Liver (tissue), 9 donors: ENCODE results near the gene GAMT. TPM values are rescaled to one million over a fixed set of nuclear protein-coding genes. Genes with fewer than 3 reads are reported as not detected.
"Not testable (repeated sequence)": the region's sequence is repeated elsewhere in the genome, so short reads cannot be mapped to it uniquely, and the experiment has no call there.

Experiments
- DNase-seq: peaks from one replicate; pipeline ENCODE4 v3.0.0-alpha.2; 2017; ENCODE audit warnings: low spot score
- H3K27ac ChIP-seq, 2 donors: one replicate each; pipeline ENCODE4 v1.7.0; 2013; ENCODE audit warnings: inconsistent platforms in 2 of 2, low read length in 2 of 2, control low read depth in 1 of 2, low read depth in 1 of 2, mild to moderate bottlenecking in 1 of 2
- H3K27me3 ChIP-seq, 4 donors: one replicate each; pipeline versions ENCODE4 v1.6.1 to v1.7.0; 2013; ENCODE audit warnings: low read length in 3 of 4, inconsistent platforms in 1 of 4, mild to moderate bottlenecking in 1 of 4, moderate library complexity in 1 of 4; ENCODE audit not compliant: control insufficient read depth in 4 of 4, insufficient read depth in 4 of 4
- H3K36me3 ChIP-seq, 4 donors: one replicate each; pipeline versions ENCODE4 v1.6.1 to v1.7.0; 2013; ENCODE audit warnings: low read length in 3 of 4, mild to moderate bottlenecking in 3 of 4, low read depth in 1 of 4, moderate library complexity in 1 of 4; ENCODE audit not compliant: control insufficient read depth in 4 of 4, insufficient read depth in 3 of 4
- H3K4me1 ChIP-seq, 4 donors: one replicate each; pipeline versions ENCODE4 v1.6.1 to v1.7.0; 2013; ENCODE audit warnings: low read length in 3 of 4, mild to moderate bottlenecking in 3 of 4, moderate library complexity in 1 of 4; ENCODE audit not compliant: control insufficient read depth in 4 of 4, insufficient read depth in 4 of 4
- H3K4me3 ChIP-seq, 3 donors: one replicate each; pipeline versions ENCODE4 v1.6.1 to v1.7.0; 2013; ENCODE audit warnings: low read length in 3 of 3, control low read depth in 1 of 3, low read depth in 1 of 3, mild to moderate bottlenecking in 1 of 3
- H3K9ac ChIP-seq, 2 donors: one replicate each; pipeline ENCODE4 v1.7.0; 2013; ENCODE audit warnings: low read length in 2 of 2, mild to moderate bottlenecking in 2 of 2, moderate library complexity in 2 of 2, control low read depth in 1 of 2, low read depth in 1 of 2
- H3K9me3 ChIP-seq, 4 donors: one replicate each; pipeline versions ENCODE4 v1.6.1 to v1.7.0; 2013; ENCODE audit warnings: low read length in 3 of 4; ENCODE audit not compliant: control insufficient read depth in 4 of 4
- CTCF ChIP-seq: fragments of 150-350 bp; IDR thresholded peaks from 2 replicates; pipeline ENCODE4 v1.5.1; 2017; ENCODE audit warnings: improper control_type of control experiment, low read depth, low read length; ENCODE audit not compliant: missing input control
- EGR1 ChIP-seq, 2 donors: IDR thresholded peaks; 2 replicates each; pipeline ENCODE4 v1.6.1; 2016 to 2018; ENCODE audit warnings: antibody characterized with exemption in 2 of 2, low read depth in 2 of 2
- FOXA1 ChIP-seq: IDR thresholded peaks from 2 replicates; pipeline ENCODE4 v1.6.1; 2016; ENCODE audit warnings: antibody characterized with exemption
- FOXA2 ChIP-seq: IDR thresholded peaks from 2 replicates; pipeline ENCODE4 v1.6.1; 2016; ENCODE audit warnings: antibody characterized with exemption
- MAX ChIP-seq: IDR thresholded peaks from 2 replicates; pipeline ENCODE4 v1.6.1; 2016; ENCODE audit warnings: antibody characterized with exemption
- NR2F2 ChIP-seq: IDR thresholded peaks from 2 replicates; pipeline ENCODE4 v1.6.1; 2016; ENCODE audit warnings: antibody characterized with exemption
- RAD21 ChIP-seq, 2 donors: IDR thresholded peaks; 2 replicates each; pipeline ENCODE4 v1.6.1; 2016; ENCODE audit warnings: antibody characterized with exemption in 2 of 2, mild to moderate bottlenecking in 2 of 2
- REST ChIP-seq: IDR thresholded peaks from 2 replicates; pipeline ENCODE4 v1.6.1; 2016; ENCODE audit warnings: antibody characterized with exemption, mild to moderate bottlenecking
- RXRA ChIP-seq, 2 donors: IDR thresholded peaks; 2 replicates each; pipeline ENCODE4 v1.6.1; 2017 to 2018; ENCODE audit warnings: antibody characterized with exemption in 2 of 2, mild to moderate bottlenecking in 1 of 2
- SP1 ChIP-seq: IDR thresholded peaks from 2 replicates; pipeline ENCODE4 v1.6.1; 2018; ENCODE audit warnings: antibody characterized with exemption, mild to moderate bottlenecking
- ZBTB33 ChIP-seq: IDR thresholded peaks from 2 replicates; pipeline ENCODE4 v1.6.1; 2016; ENCODE audit warnings: antibody characterized with exemption
- WGBS: extraction: QIAGEN DNeasy Blood & Tissue Kit; methylation state at CpG from one replicate; pipeline ENCODE4 v1.1.7; 2013; 5-methylcytosine and 5-hydroxymethylcytosine counted together
- polyA plus RNA-seq, 2 donors: library from polyadenylated mRNA; stranded (reverse) in 1 of 2; unstranded in 1 of 2; fragments of 200-250 nt in 1 of 2; fragments of >200 nt in 1 of 2; fragmentation: Nextera tagmentation in 1 of 2; extraction: Ambion mirVana in 1 of 2; gene quantifications; one replicate each; pipeline versions ENCODE4 v1.2.1 to v1.2.3, GENCODE V29; 2013 to 2015
- total RNA-seq, 2 donors: library from RNA; depleted of rRNA; stranded (reverse); fragments of >200 nt; gene quantifications; one replicate each; pipeline ENCODE4 v1.2.3, GENCODE V29; 2014
- donor health status: healthy.
- donor health status: healthy.
- donor health status: healthy.
- donor health status: healthy.
- donor health status: healthy.

Gene GAMT
- total and polyA plus RNA-seq, 4 donors: 76.2 to 394 (median 274) TPM

GRCh38 chr19:1420590-1420989 is 19.2 kb upstream of the GAMT start (continued):
- no peak for TF ChIP-seq ZBTB33
- no peak for TF ChIP-seq MAX
- no peak for TF ChIP-seq RXRA (IDR thresholded peaks at IDR 0.05)

GRCh38 chr19:1420085-1420484 is 18.7 kb upstream of the GAMT start:
- H3K9me3 ChIP-seq, H3K27ac ChIP-seq, H3K4me3 ChIP-seq, H3K9ac ChIP-seq, H3K27me3 ChIP-seq, DNase-seq: not testable (repeated sequence)
- Histone ChIP-seq H3K36me3 (peaks cover 18 to 30% (median 26%) of the 10 kb centered on the region in 4 donors), H3K4me1 (peaks cover 25 to 69% (median 51%) of the 10 kb centered on the region in 4 donors)
- WGBS: 96% methylated on average over 29 of the region's 43 CpGs

- no peak for TF ChIP-seq RXRA (IDR thresholded peaks at IDR 0.05)
- no peak for TF ChIP-seq NR2F2
- TF ChIP-seq SP1: no peak
- TF ChIP-seq RAD21 (IDR thresholded peaks at IDR 0.05): no peak
- no peak for TF ChIP-seq FOXA2
- TF ChIP-seq MAX: no peak
- no peak for TF ChIP-seq CTCF
- no peak for TF ChIP-seq EGR1 (IDR thresholded peaks at IDR 0.05; ENCODE audit: low read depth in 2 of 2)
- no peak for TF ChIP-seq FOXA1
- TF ChIP-seq REST: no peak
- Histone ChIP-seq H3K9ac (no peak overlapping the region), H3K4me1 (peaks cover 19 to 64% (median 47%) of the 10 kb centered on the region in 4 donors), H3K27me3 (no peaks in the 10 kb centered on the region), H3K27ac (peak overlapping the region in 1 of 2 donors; percentile 84), H3K4me3 (no peak overlapping the region), H3K9me3 (no peaks in the 10 kb centered on the region), H3K36me3 (peaks cover 18 to 29% (median 24%) of the 10 kb centered on the region in 4 donors)
- 93% methylated on average over 21 of the region's 21 CpGs for WGBS
- DNase-seq: no peak
These were observed 17.8 kb upstream of the GAMT start for GRCh38 chr19:1418951-1419738.
